SKM-1 (cell line): ENCODE data around the gene MYO3B.
"Not testable (repeated sequence)": the region's sequence is repeated elsewhere in the genome, so short reads cannot be mapped to it uniquely, and the experiment has no call there.

Experiments used
- DNase-seq: peaks from one replicate; lab custom pipeline; 2025; ENCODE audit not compliant: unreplicated experiment; lab: John Stamatoyannopoulos, UW

The MYO3B gene

DNA sequence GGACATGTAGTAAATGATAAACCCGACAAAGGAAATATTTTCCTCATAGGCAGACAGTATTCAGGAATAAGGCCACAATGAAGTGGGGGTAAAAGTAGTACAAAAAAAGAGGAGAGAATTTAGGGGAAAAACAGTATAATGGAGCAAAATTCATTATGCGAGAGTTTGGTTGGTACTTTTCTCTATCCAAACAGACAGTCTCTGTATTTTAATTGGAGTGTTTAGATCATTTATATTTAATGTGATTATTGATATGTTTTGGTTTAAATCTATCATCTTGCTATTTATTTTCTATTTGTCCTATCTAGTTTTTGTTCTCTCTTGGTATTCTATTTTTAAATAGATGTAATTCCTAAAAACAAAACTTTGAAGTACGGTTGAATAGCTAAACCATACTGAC lies 366.9 kb downstream of the MYO3B start:
- no peak for DNase-seq

- no peak for DNase-seq
Measured at GRCh38 chr2:170548304-170548703, 370.4 kb downstream of the MYO3B start.

- no peak for DNase-seq
Measured at GRCh38 chr2:170550501-170550900, 372.6 kb downstream of the MYO3B start.

DNA sequence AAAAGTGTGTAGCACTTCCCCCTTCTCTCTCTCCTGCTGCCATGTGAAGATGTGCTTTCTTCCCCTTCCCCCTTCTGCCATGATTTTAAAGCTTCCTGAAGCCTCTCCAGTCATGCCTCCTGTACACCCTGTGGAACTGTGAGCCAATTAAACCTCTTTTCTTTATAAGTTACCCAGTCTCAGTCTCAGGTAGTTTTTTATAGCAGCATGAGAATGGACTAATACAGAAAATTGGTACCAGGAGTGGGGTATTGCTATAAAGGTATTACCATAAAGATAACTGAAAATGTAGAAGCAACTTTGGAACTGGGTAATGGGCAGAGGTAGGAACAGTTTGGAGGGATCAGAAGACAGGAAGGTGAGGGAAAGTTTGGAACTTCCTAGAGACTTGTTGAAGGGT lies 374.0 kb downstream of the MYO3B start:
- DNase-seq = not testable (repeated sequence)

GRCh38 chr2:170553748-170554147 lies 375.8 kb downstream of the MYO3B start:
- DNase-seq = no peak

DNA sequence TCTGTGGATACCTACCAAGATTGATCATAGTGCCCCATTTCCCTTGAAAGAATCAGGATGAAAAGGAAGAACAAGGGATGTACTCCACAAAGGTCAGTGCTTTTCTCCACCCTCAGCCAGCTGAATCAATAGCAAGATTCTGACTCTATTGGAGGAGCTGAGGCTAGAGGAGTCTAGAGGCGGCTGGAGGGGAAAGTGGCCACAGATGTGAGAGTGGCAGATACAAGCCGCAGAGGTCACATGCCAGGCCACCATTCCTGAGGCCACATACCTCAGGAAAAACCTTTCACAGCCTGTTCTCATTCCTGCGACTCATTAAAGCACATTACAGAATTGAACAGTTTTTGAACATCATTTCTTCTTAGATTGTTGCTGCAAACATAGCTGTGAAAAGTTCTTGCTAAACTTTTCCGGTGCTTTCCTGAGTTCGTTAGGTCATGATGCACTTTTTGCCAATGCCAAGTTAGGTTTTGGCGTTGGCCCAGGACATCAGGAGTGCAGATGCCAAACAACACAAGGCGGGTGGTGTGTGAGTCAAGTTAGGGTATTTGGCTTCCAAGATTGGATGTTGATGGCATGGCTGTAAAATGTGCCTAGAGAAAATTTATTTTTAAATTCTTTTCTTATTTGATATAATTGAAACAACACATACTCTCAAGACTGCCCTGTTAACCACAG lies 376.5 kb downstream of the MYO3B start:
- no peak for DNase-seq

DNA sequence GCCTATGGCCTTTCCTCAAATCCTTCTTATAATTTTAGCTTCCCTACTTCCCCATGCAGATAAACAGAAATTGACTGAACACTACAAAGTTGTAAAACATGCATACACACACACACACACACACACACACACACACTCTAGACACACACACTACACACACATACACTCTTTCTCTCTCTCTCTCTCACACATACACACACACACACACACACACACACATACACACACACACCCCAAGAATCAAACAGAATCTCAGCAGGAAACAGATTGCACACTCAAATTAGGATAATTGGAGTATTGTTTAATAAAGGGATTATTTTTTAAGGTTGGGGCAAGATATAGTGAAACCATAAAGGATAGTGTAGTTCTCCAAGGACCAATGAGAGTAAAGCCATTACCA lies 385.0 kb downstream of the MYO3B start:
- no peak for DNase-seq

DNA sequence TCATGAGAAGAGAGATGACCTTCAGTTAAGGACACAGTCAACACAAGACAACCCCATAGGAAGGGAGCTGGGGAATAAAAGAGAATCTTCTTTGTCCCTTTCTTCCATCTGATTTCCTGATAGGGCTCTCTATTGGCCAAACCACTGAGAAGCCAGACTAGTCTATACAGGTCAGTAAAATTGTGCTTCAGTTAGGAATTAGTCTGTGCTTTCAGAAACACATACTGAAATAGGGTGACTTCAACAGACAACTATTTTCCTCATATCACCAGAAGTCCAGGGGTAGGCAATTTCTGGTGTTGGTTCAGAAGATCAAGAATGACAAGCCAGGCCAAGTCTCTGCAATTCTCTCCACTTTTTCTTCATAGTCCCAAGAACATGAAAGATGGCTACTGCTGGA lies 385.5 kb downstream of the MYO3B start:
- DNase-seq = no peak

DNA sequence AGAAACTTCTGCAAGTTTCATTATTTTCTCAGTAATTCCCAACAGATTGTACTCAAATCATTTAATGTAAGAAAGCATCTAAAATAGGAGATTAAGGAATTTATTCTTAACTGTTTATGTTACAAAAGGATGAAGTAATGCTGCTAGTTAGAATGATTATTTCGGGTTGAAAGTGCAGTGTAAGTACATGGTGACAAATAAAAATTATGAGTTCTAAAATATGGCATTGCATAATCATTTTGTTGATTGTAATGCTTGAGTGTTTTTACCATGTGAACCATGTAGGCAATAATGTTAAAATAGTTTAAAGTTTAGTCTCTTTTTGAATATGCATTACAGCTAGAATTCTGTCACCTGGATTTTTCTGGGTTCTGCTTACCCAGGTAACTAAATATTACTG lies 388.2 kb downstream of the MYO3B start:
- DNase-seq = no peak

- DNase-seq = no peak
Measured at GRCh38 chr2:170567429-170567828, 389.5 kb downstream of the MYO3B start.

DNA sequence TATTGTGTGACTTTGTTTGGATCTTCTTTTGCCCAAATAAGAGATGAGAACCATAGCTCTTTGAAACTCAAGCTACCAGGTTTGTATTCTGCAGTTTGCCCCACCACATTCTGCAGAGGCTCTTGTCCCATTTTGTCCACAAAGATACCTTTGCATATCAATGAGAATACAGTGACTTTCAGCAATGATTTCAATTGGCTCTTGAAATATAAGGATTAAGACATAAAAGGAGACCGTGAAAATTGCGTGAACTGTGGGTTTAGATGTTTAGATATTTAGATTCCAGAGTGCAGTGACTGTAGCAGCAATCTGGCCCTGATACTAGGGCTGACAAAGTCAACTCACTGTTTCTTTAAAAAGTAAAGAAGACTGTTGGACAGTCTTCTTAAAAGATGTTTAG lies 390.6 kb downstream of the MYO3B start:
- no peak for DNase-seq

- DNase-seq = no peak
Measured at GRCh38 chr2:170571612-170572011, 393.7 kb downstream of the MYO3B start.

DNA sequence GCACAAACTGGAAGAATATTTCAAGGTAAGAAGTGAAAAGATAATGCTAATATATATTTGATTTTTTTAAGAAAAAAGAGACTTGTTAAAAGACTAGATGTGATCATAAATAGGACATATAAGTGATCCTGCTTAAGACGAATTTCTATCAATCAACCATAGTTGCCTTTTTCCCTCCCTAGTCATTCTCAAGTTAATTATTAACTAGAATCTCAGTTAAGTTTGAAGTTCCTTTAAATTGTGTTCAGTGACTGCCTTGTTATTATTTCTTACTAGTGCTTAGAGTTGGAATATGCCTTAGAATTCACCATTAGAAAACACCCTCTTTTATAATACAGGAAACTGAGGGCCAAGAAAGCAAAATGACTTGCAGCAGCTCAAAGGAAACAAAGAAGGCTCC lies 395.7 kb downstream of the MYO3B start:
- DNase-seq = no peak

DNA sequence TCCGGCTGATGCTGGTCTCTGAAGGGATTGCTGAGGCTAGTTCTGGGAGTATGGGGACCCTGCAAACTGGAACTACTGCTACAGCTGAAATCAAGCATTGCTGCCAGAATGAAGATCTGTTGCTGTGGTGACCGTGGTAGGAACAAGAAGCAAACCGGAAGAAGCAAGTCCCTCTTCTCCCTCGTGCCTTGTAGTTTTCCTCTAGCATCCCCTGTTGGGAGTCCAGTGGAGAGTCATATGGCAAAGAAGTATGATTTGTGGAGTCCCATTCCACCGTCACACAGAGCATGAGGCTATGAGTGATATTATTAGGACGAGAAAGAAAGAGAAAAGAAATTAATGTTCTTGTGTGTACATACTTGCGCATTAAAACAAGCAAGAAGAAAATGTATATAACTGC lies 398.3 kb downstream of the MYO3B start:
- DNase-seq = no peak

DNA sequence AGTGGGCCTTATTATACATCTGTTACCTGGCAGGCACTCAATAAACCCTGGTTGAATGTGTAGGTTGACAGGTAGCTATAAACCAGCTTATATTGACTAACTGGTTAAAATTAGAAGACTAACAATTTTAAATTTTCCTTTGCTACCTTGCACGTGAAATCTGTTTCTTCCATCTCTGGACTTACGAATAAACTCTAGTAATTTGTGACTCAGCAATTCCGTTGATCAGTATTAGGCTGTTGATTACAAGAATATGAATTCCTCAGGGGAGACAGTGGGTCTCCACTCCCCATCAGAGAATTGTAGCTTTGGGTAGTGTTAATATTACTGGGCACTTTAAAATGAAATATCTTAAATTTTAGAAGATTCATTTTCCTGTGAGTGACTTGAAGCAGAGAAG lies 399.4 kb downstream of the MYO3B start:
- DNase-seq = no peak

DNA sequence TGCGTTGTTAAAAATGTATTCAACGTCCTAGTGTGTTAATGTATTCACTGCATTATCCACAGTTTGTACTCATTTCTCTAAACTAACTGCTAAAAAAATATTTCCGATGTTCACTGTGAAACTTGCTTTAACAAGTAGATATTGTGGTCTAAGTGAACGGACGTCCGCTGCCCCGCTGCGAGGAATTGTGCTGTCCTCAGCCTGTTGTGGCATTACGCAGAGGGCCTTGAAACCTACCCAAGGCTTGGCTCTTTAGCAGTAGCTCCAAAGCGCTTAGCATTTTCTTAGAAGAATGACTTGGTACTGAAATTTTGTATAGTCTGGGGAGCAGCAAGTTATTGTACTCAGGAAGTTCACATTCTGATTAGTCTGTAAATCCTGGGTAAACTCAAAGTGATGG lies 400.7 kb downstream of the MYO3B start:
- no peak for DNase-seq

- DNase-seq = no peak
Measured at GRCh38 chr2:170579511-170579910, 401.6 kb downstream of the MYO3B start.

DNA sequence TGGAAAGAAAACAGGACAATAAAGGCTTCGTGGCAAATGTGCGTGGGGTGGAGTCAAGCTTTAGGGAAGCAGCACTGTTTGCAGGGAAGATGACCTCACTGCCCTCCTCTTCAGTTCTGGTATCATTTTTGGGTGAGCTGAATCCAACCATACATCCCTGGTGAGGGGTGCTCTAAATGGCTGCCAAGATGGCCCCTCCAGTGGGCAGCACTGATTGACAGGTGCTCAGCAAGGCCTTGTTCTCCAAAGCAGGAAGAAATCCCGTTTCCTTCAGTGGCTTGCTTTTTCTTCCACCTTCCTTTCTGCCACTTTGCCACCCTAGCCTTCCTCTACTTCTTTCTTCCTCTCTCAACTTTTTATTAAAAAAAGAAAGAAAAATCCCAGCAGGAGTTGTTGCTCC lies 404.4 kb downstream of the MYO3B start:
- no peak for DNase-seq

GRCh38 chr2:170582751-170583463 lies 405.0 kb downstream of the MYO3B start:
- DNase-seq = no peak

GRCh38 chr2:170585067-170585466 lies 407.1 kb downstream of the MYO3B start:
- no peak for DNase-seq

DNA sequence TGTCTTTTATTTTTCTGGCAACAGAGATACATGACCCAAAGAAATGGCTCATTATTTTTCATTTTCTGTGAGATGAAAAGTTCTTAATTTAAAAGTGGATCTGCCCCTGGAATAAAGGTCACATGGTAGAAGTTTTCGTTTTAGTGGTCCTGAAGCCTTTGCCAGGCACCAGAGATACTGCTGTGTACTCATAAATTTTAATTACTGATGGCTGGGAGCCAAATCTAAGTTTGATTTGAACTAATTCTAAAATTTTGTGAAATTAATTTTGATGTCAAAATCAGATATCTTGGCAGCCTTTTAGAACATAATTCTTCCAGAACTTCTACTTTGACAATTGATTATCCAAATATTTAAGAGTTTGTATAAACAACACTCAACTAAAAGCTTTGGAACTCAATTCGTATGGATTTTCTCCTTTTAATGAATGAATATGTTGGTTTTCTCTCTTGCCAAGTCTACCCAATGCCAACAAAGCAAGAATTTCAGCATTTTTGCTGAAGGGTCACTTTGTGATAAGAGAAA lies 408.7 kb downstream of the MYO3B start:
- no peak for DNase-seq

GRCh38 chr2:170587117-170587516 lies 409.2 kb downstream of the MYO3B start:
- no peak for DNase-seq

GRCh38 chr2:170587922-170588321 lies 410.0 kb downstream of the MYO3B start:
- DNase-seq = no peak
